Pons (tissue), 1 donor: Measurements from ENCODE around the gene FAM13B.
"Not testable (repeated sequence)": the region's sequence is repeated elsewhere in the genome, so short reads cannot be mapped to it uniquely, and the experiment has no call there.

Experiments
- DNase-seq: peaks from one replicate; pipeline ENCODE4 v3.0.0-alpha.2; 2016; ENCODE audit warnings: low spot score

FAM13B gene

GRCh38 chr5:138035605-138036537, 3.0 kb upstream of the FAM13B start:
- DNase-seq = peak; percentile 98

GRCh38 chr5:138033907-138034306, 1.0 kb upstream of the FAM13B start:
- DNase-seq = peak; percentile 28

- DNase-seq = no peak
Measured at GRCh38 chr5:138033386-138033808, 518 bp upstream of the FAM13B start.

DNA sequence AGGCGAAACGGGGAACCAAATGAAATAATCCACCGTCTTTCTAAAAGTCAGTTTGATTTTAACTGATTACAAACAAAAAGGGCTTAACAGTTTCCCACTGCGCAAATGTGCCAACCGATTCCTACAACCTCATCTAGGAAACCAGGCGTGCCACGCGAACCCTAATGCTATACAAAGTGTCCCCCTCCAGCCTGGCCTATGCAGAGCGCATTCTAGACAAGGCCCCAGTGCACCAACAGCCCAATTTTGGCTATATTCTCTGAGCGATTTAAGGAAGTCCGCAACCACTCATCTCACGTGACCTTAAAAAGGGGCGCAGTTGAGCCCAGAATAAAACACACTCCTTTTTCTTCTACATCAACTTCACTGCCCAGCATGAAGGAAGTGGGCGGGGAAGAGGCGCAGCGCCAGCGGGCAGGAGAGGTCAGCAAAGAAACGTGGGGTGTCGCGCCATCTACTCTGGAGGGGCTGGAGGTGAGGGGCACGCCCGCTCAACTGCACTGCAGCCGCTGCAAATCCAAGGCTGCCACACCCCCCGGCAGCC, 779 bp downstream of the FAM13B start:
- peak; percentile 82 for DNase-seq

- no peak for DNase-seq
Measured at GRCh38 chr5:138029944-138030343, 2.9 kb downstream of the FAM13B start.

GRCh38 chr5:138029501-138029900, 3.4 kb downstream of the FAM13B start:
- DNase-seq = no peak

- DNase-seq = no peak
Measured at GRCh38 chr5:138028971-138029365, 3.9 kb downstream of the FAM13B start.

DNA sequence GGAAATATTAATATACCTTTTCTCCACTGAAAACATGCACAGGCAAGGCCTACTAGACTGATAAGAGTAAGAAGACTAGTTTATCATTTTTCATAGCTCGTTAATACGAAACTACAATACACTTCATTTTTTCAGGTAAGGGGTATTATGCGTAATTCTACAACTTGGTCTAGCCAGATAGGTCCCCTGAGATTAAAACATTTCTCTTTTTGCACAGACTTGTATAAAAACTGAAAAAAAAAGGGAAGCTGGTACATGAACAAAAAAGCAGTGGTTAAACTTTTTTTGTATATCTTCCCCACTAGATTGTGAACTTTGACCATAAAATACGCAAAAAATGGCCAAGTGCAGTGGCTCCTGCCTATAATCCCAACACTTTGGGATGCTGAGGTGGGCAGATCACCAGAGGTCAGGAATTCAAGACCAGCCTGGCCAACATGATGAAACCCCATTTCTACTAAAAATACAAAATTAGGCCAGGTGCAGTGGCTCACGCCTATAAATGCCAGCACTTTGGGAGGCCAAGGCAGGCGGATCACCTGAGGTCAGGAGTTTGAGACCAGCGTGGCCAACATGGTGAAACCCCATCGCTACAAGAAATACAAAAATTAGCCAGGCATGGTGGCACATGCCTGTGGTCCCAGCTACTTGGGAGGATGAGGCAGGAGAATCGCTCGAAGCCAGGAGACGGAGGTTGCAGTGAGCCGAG, 4.5 kb downstream of the FAM13B start:
- DNase-seq = not testable (repeated sequence)

- not testable (repeated sequence) for DNase-seq
Measured at GRCh38 chr5:138026793-138027192, 6.1 kb downstream of the FAM13B start.

DNA sequence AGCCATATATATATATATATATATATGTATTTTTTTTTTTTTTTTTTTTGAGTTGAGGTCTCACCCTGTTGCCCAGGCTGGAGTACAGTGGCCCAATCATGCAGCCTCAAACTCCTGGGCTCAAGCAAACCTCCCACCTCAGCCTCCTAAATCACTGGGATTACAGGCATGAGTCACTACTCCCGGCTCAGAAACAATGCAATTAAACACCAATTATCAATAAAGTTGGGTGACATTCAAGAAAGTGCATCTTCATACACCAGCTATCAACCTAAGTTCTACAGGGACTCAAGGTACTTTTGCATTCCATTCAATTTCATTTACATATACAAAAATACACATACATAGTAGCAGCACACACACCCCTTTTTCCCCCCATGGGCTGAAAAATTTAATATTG, 7.6 kb downstream of the FAM13B start:
- DNase-seq = no peak

DNA sequence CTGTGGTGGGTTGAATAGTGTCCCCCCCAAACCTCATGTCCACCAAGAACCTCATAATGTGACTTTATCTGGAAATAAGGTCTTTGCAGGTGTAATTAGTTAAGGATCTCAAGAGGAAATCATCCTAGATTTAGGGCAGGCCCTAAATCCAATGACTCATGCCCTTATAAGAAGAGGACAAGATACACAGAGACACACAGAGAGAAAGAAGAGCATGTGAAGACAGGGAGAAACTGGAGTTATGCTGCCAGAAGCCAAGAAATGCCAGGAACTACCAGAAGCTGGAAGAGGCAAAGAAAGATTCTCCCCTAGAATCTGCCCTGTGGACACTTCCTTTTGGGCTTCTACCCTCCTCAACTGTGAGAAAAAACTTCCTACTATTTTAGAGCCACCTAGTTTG, 8.8 kb downstream of the FAM13B start:
- DNase-seq = no peak

GRCh38 chr5:138022912-138023311, 10.0 kb downstream of the FAM13B start:
- DNase-seq = no peak

DNA sequence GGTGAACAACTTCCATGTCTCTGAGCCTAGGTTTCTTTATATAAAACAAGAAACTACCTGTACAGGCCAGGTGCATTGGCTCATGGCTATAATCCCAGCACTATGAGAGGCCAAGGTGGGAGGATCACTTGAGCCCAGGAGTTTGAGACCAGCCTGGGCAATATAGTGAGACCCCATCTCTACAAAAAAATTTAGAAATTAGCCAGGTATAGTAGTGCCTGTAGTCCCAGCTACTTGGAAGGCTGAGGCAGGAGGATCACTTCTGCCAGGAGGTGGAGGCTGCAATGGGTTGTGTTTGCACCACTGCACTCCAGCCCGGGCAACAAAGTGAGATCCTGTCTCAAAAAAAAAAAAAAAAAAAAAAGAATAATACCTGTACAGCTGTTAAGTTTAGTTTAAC, 11.1 kb downstream of the FAM13B start:
- DNase-seq = no peak

GRCh38 chr5:138018849-138019248, 14.0 kb downstream of the FAM13B start:
- no peak for DNase-seq

DNA sequence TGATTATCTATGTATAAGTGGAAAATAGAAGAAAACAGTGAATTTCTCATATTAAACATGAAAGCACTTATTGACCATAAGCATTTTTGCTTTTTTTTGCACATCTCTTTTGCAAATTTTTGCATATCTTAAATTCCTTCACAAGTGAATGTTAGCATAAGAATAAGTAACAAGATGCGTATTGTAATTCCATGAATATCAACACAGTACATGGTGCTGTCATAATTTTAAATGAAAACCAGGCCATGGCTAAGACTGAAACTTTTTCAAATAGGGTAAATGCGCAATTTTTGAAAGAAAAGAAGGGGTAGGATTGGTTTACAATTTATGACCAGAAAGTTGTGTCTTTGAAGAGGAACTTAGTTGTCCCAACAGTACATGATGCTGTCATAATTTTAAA, 17.0 kb downstream of the FAM13B start:
- DNase-seq = no peak

DNA sequence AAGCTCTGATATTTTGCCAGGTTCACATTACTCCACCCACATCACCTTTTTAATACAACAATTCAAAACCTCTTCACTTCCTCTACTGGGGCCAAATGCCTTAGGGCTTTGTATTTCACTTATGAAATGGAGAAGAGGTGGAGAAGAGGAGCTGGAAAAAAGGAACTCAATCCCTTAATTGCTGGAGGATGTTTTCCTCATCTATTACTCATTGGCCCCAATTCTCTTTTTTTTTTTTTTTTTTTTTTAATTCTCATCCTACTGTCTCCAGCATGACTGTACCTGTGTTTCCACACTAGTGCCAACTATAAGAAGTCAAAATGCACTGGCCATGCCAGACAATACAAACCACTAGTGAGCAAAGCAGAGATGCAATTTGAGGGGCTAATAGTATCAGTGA, 20.9 kb downstream of the FAM13B start:
- DNase-seq = no peak

DNA sequence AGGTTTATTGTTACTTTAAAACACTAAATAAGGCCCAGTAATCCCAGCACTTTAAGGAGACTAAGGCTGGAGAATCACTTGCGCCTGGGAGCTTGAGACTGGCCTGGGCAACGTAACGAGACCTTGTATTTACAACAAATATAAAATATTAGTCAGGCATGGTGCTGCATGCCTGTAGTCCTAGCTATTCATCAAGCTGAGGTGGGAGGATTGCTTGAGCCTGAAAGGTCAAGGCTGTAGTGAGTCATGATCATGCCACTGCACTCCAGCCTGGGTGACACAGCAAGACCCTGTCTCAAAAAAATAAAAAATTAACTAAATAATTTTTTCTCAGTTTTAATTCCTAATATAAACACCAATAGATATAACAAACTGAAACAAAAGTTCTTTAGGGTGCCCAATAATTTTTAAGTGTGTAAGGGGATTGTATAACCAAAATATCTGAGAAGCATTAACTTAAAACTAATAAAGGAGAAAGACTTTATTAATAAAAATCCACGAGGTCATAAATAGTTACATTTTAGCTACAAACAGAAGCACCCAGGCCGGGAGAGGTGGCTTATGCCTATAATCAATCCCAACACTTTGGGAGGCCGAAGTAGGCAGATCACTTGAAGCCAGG, 32.7 kb downstream of the FAM13B start:
- DNase-seq = no peak

DNA sequence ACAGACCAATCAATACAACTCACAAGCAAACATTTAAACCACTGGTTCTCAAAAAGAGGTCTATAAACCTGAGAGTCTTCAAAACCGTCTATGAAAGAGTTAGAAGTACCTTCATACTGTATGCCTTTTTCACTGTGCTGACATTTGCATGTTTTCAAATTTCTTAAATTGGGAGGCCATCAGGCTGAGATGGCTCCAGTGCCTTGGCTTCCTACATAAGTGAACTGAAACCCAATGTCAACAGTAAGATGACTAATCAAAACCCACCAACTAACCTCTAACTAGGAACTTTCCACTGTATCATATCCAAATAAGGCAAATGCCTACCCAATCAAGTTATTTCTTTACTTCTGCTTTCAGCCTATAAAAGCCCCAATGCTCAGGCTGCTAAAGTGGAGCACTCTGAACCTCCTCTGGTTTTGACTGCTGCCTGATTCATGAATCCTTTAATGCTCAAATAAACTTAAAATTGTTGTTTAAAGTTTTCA, 35.1 kb downstream of the FAM13B start:
- no peak for DNase-seq

- DNase-seq = no peak
Measured at GRCh38 chr5:137995749-137996128, 37.1 kb downstream of the FAM13B start.

GRCh38 chr5:137995077-137995748, 37.7 kb downstream of the FAM13B start:
- peak; percentile 39 for DNase-seq

DNA sequence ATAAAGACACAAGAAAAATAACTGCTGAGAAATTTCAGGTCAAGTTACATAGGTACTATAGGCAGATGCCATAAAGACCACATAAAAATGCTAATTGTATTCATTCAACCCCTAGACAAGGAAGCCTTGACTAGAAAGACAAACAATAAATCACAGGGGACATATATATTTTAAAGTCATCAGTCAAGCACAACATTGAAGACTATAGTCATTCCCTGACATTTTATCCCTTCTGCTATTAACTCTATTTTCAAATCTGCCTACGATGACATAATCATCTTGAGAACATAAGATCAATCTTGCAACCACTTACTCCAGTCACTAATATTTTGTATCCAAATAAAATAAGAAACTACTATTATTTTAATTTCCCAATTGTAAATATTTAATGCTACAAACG, 38.3 kb downstream of the FAM13B start:
- no peak for DNase-seq

- no peak for DNase-seq
Measured at GRCh38 chr5:137989419-137989818, 43.5 kb downstream of the FAM13B start.
